ENCODE measurements around the gene SLC26A5.
A peak's percentile ranks its signal among the peaks of the same experiment; 100 is the strongest.

The SLC26A5 gene

GRCh38 chr7:103347507-103348267 is 98.3 kb downstream of the SLC26A5 start, which contains the start of gene PSMC2:
TSS of gene PSMC2 (plus strand) at chr7:103347643. CDS start at chr7:103347712, 69 bp downstream.
- peak; percentile 88 for DNase-seq (ENCODE audit: low spot score)

- no peak for DNase-seq (ENCODE audit: low spot score)
Observed at GRCh38 chr7:103346396-103346795, 99.6 kb downstream of the SLC26A5 start.

- DNase-seq (ENCODE audit: low spot score) = peak; percentile 95
Observed at GRCh38 chr7:103344453-103345149, 101.4 kb downstream of the SLC26A5 start, which contains the start of gene DNAJC2. TSS of gene DNAJC2 (minus strand) at chr7:103344767. CDS start at chr7:103344622, 145 bp downstream.

DNA sequence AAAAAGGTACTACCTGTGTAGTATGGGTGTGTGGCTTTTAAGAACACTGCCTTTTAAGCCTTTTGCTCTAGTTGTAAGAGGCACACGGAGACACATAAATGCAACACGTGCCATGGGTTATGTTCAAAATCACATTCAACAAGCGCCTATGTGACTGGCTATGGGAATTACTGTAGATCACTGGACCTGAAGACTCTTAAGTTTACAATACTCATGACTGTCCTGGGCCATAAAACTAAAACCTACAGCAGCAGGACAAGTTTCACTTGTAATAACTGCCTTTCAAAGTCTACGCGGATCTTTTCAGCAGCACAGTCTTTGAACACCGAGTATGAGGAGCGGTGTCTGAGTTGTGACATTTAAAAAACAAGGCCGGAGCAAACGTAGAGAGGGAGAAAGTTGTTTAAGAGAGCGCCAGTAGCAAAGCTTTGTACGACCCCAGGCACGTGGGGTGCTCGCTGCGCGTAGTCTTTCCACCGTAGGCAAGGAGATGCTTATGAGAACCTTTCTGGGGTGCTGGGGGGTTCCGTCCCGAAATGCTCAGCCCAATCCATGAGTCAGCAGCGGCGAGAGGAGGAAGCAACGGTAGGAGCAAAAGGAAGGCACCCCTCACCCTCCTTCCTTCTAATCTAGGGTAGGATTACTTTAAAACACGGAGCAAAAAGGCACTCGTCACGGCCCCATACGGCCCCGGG is 102.1 kb downstream of the SLC26A5 start:
- peak; percentile 49 for DNase-seq (ENCODE audit: low spot score)

DNA sequence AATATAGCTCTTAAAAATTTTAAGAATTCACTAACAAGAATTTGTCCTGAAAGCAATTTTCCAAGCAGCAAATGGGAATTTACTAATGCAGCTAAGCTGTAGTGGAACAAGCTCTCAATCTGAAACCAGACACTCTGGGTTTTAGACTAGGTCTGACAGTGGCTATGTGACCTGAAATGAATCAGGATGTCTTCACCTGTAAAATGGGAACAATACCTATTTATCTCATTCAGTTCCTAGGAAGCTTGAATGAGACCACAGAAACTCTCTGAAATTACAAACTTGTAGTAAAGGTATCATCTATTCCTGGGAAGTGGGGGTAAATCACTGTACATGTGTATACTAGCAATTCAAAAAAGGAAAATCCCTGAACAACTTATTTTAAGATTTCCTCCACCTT is 102.7 kb downstream of the SLC26A5 start:
- DNase-seq (ENCODE audit: low spot score) = no peak

GRCh38 chr7:103341466-103341865 is 104.5 kb downstream of the SLC26A5 start:
- DNase-seq (ENCODE audit: low spot score) = no peak

GRCh38 chr7:103338864-103339263 is 107.1 kb downstream of the SLC26A5 start:
- DNase-seq (ENCODE audit: low spot score) = no peak

DNA sequence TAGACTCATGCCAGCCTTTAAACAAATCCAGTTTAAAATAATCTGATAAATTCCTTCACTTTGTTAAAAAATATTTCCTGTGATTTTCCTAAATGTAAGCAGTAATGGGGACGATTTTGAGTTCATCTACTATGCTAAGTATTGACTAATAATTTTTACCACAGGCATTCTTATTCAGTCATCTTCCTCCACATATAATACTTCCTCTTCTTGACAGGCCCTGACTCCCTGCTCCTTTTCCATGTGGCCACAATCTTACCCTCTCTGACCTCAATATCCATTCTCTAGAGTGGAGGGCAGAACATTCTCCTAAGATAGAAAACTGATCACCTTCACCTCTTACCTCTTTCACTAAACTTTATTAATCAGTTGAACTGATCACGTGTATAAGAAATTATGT is 109.2 kb downstream of the SLC26A5 start:
- no peak for DNase-seq (ENCODE audit: low spot score)

- no peak for DNase-seq (ENCODE audit: low spot score)
Observed at GRCh38 chr7:103325744-103326143, 120.3 kb downstream of the SLC26A5 start.

Measured in GM03348 (cell line).